ENCODE measurements around the gene UROC1. TPM values are rescaled to one million over a fixed set of nuclear protein-coding genes. Genes with fewer than 3 reads are reported as not detected.

UROC1 gene
- total and polyA plus RNA-seq, 2 of the 13 experiments (the other 11 are each of a cell fraction or from before 2014, with no cell fraction given): 0.71 to 1.3 TPM

DNA sequence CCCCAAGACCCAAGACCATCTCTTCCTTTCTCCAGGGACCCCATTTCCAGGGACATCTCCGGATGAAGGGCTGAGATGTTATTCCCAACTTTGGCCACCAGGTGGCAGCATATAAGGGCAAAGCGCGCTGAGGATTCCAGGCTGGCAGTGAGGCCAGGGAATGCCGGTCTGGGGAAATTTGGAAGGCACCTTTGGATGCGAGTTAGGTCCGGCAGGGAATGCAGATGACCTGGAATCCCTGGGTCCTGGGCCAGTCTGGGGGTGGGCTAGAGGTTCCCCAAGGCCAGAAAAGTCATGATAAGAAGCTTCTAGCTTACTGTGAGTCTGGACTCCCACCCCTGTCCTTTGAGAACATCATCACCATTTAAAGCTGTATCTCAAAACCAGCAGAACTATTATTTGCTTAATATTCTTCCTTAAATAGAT is 4.8 kb upstream of the UROC1 start:
- Histone ChIP-seq H4K20me1 (ENCODE audit: insufficient read depth, low read length) (no peaks in the 10 kb centered on the region), H3K36me3 (replicated peaks in 1 of 2; ENCODE audit: control insufficient read depth in 1 of 2, insufficient read depth in 2 of 2, low read length in 2 of 2) (no peaks in the 10 kb centered on the region), H3K79me2 (ENCODE audit: insufficient read depth, low read length) (peaks cover 16% of the 10 kb centered on the region), H3K9me3 (ENCODE audit: low read length) (no peaks in the 10 kb centered on the region), H3K4me2 (ENCODE audit: low read depth, low read length) (peak overlapping the region; percentile 97), H2AFZ (ENCODE audit: low read length) (no peak overlapping the region), H3K9ac (ENCODE audit: insufficient read depth, low read depth, low read length) (peak overlapping the region; percentile 88; the same call in 1 of the 2 replicates), H3K27me3 (ENCODE audit: control insufficient read depth in 1 of 2, insufficient read depth in 2 of 2, low read length in 2 of 2) (no peaks in the 10 kb centered on the region; a peak in 1 of 5 replicates), H3K4me3 (replicated peaks in 1 of 3; ENCODE audit: insufficient read depth in 1 of 3, low read depth in 2 of 3, low read length in 3 of 3) (peak overlapping the region; percentile 35 to 70 (median 65); a peak in 4 of 6 replicates), H3K27ac (ENCODE audit: extremely low read length, insufficient read depth, low read length) (peak overlapping the region; percentile 98), H3K4me1 (ENCODE audit: insufficient read depth, low read length) (peaks cover 91% of the 10 kb centered on the region)
- WGBS (ENCODE audit: low lambda C conversion rate): 0% methylated on average over 3 of the region's 6 CpGs
- BruUV-seq (replicated peaks): no TSS peak
- in situ Hi-C loops (cut with HindIII; ENCODE audit: extremely low pct_ligation_motif_present, low pct_unique_long_range_greater_than_20kb): no loop called here
- DNase-seq (ENCODE audit: low spot score) (peak; percentile 60), ATAC-seq (no peak), FAIRE-seq (peak; percentile 89)
- intact Hi-C loops (cut with micrococcal nuclease; ENCODE audit: unreplicated experiment): loop anchor here (2.0 kb wide), 1 partner anchor 24 kb away; no protein-coding TSS in a partner anchor
- POLR2A ChIA-PET: interaction anchor here (1.1 to 3.3 kb wide), 6 partner anchors 25 to 49 kb away, joined by 3 to 39 read pairs (median 4); partner anchors contain the start of gene ZXDC
- CTCF ChIA-PET (ENCODE audit: low intra/inter-chr PET ratio, low total read pairs): interaction anchor here (1.0 to 1.3 kb wide), 3 partner anchors 28 to 46 kb away, joined by 3 read pairs; no protein-coding TSS in a partner anchor
- TF ChIP-seq SMARCE1 (IDR thresholded peaks at IDR 0.05; ENCODE audit: borderline replicate concordance) (no peak), MIER3 (CRISPR knock-in tag; IDR thresholded peaks at IDR 0.05; ENCODE audit: borderline replicate concordance) (0 out of 2 replicates have a peak, but pooled peaks have one; percentile 22), ZBTB44 (CRISPR knock-in tag; IDR thresholded peaks at IDR 0.05) (no peak), RAD21 (CRISPR knock-in tag; IDR thresholded peaks at IDR 0.05) (peak; percentile 80), CBX5 (CRISPR knock-in tag; IDR thresholded peaks at IDR 0.05; ENCODE audit: borderline replicate concordance) (0 out of 2 replicates have a peak, but pooled peaks have one; percentile 36), HOXA5 (CRISPR knock-in tag; IDR thresholded peaks at IDR 0.05) (0 out of 2 replicates have a peak, but pooled peaks have one; percentile 44), MED1 (CRISPR knock-in tag; IDR thresholded peaks at IDR 0.05) (peak; percentile 35; the same call in 1 of the 2 replicates), MXD4 (CRISPR knock-in tag; IDR thresholded peaks at IDR 0.05) (0 out of 2 replicates have a peak, but pooled peaks have one; percentile 14), FOSL1 (CRISPR knock-in tag; IDR thresholded peaks at IDR 0.05; ENCODE audit: borderline replicate concordance) (no peak), HNF4A (CRISPR knock-in tag; IDR thresholded peaks at IDR 0.05) (peak; percentile 38; the same call in 1 of the 2 replicates), MYC (CRISPR knock-in tag; IDR thresholded peaks at IDR 0.05; ENCODE audit: borderline replicate concordance) (peak; percentile 35; the same call in 1 of the 2 replicates), SP4 (CRISPR knock-in tag; IDR thresholded peaks at IDR 0.05) (no peak), ATF7 (IDR thresholded peaks at IDR 0.05) (no peak), ATF7 (CRISPR knock-in tag; IDR thresholded peaks at IDR 0.05) (no peak), KDM2A (CRISPR knock-in tag; IDR thresholded peaks at IDR 0.05; ENCODE audit: borderline replicate concordance, low read depth) (peak; percentile 74; the same call in 1 of the 2 replicates), CTCF (CRISPR knock-in tag; IDR thresholded peaks at IDR 0.05) (peak; percentile 93), SP2 (CRISPR knock-in tag; IDR thresholded peaks at IDR 0.05) (no peak), BORCS8-MEF2B (CRISPR knock-in tag; IDR thresholded peaks at IDR 0.05) (0 out of 2 replicates have a peak, but pooled peaks have one; percentile 25)
- TF ChIP-seq, protein P1, sequence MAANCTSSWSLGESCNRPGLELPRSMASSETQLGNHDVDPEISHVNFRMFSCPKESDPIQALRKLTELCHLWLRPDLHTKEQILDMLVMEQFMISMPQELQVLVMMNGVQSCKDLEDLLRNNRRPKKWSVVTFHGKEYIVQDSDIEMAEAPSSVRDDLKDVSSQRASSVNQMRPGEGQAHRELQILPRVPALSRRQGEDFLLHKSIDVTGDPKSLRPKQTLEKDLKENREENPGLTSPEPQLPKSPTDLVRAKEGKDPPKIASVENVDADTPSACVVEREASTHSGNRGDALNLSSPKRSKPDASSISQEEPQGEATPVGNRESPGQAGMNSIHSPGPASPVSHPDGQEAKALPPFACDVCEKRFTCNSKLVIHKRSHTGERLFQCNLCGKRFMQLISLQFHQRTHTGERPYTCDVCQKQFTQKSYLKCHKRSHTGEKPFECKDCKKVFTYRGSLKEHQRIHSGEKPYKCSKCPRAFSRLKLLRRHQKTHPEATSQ (CRISPR knock-in tag; IDR thresholded peaks at IDR 0.05; ENCODE audit: borderline replicate concordance): no peak
- TF ChIP-seq, protein P2, sequence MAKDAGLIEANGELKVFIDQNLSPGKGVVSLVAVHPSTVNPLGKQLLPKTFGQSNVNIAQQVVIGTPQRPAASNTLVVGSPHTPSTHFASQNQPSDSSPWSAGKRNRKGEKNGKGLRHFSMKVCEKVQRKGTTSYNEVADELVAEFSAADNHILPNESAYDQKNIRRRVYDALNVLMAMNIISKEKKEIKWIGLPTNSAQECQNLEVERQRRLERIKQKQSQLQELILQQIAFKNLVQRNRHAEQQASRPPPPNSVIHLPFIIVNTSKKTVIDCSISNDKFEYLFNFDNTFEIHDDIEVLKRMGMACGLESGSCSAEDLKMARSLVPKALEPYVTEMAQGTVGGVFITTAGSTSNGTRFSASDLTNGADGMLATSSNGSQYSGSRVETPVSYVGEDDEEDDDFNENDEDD (CRISPR knock-in tag; IDR thresholded peaks at IDR 0.05; ENCODE audit: borderline replicate concordance): peak; percentile 38; the same call in 1 of the 2 replicates
